Testis (tissue), 3 donors: ENCODE data around the gene DEK. TPM values are rescaled to one million over a fixed set of nuclear protein-coding genes. Genes with fewer than 3 reads are reported as not detected.

Experiments
- DNase-seq: peaks from one replicate; pipeline ENCODE4 v3.0.0-alpha.2; 2019
- H3K27ac ChIP-seq, 2 donors: fragments of 200-600 bp; sonication (generic); one replicate each; pipeline ENCODE4 v1.5.1; 2019
- H3K27me3 ChIP-seq: fragments of 200-600 bp; sonication (generic); one replicate; pipeline ENCODE4 v1.5.1; 2019
- H3K36me3 ChIP-seq: fragments of 200-600 bp; sonication (generic); one replicate; pipeline ENCODE4 v1.5.1; 2017; ENCODE audit warnings: low read depth; ENCODE audit errors: missing control alignments
- H3K4me1 ChIP-seq: fragments of 200-600 bp; sonication (generic); one replicate; pipeline ENCODE4 v1.5.1; 2019
- H3K4me3 ChIP-seq, 2 donors: fragments of 200-600 bp; sonication (generic); one replicate each; pipeline ENCODE4 v1.5.1; 2017 to 2019
- H3K9me3 ChIP-seq: fragments of 200-600 bp; sonication (generic); one replicate; pipeline ENCODE4 v1.5.1; 2017
- POLR2A ChIP-seq: fragments of 450-650 bp; IDR thresholded peaks from one replicate; pipeline ENCODE4 v1.6.1; 2017; ENCODE audit warnings: antibody characterized with exemption, mild to moderate bottlenecking, moderate library complexity
- WGBS, 2 donors: methylation state at CpG; one replicate each; pipeline ENCODE4 v1.1.5; 2018; 5-methylcytosine and 5-hydroxymethylcytosine counted together
- intact Hi-C: fragments of 100-400 bp; cut with DNase I; formaldehyde crosslinking; loops from one replicate; pipeline ENCODE4 v1.15.1; 2023; ENCODE audit warnings: low total_unique reads
- polyA plus RNA-seq: library from polyadenylated mRNA; stranded (reverse); fragments of 350-450 nt; fragmentation: Illumina TruSeq; extraction: RNeasy Lipid Tissue Mini Kit (QIAGEN cat#74804); gene quantifications from one replicate; pipeline ENCODE4 v1.2.3, GENCODE V29; 2014; ENCODE audit warnings: low read depth, low replicate concordance; ENCODE audit not compliant: insufficient read depth
- total RNA-seq, 2 donors: library from RNA; depleted of rRNA; stranded (reverse); fragments of >200 nt; gene quantifications; one replicate each; pipeline ENCODE4 v1.2.3, GENCODE V29; 2016
- TF ChIP-seq, protein P1 (sequence below), 3 experiments: fragments of 450-650 bp in 2 of 3; fragments of 200-600 bp in 1 of 3; sonication (generic) in 1 of 3; IDR thresholded peaks; one replicate each; pipeline ENCODE4 v1.5.1; 2016 to 2019; ENCODE audit warnings: antibody characterized with exemption in 3 of 3, mild to moderate bottlenecking in 2 of 3, moderate library complexity in 1 of 3

The DEK gene
- total and polyA plus RNA-seq, 3 donors from 2014 or later = 14.0 to 65.2 (median 53.8) TPM

DNA sequence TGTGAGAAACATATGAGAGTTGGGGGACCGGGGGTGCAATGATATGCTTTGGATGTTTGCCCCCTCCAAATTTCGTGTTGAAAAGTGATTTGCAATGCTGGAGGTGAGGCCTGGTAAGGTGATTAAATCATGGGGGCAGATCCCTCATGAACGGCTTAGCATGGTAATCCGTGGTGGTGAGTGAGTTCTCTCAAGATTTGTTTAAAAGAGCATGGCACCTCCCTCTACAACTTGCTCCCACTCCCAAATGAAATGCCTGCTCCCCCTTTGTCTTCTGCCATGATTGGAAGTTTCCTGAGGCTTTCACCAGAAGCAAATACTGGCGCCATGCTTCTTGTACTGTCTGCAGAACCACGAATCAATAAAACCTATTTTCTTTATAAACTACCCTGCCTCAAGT is 2.5 kb downstream of the DEK start:
- Histone ChIP-seq H3K9me3 (no peaks in the 10 kb centered on the region), H3K27ac (no peak overlapping the region), H3K36me3 (no peaks in the 10 kb centered on the region), H3K4me3 (no peak overlapping the region), H3K27me3 (no peaks in the 10 kb centered on the region), H3K4me1 (peaks cover 5% of the 10 kb centered on the region)
- TF ChIP-seq POLR2A = no peak
- TF ChIP-seq, protein P1, sequence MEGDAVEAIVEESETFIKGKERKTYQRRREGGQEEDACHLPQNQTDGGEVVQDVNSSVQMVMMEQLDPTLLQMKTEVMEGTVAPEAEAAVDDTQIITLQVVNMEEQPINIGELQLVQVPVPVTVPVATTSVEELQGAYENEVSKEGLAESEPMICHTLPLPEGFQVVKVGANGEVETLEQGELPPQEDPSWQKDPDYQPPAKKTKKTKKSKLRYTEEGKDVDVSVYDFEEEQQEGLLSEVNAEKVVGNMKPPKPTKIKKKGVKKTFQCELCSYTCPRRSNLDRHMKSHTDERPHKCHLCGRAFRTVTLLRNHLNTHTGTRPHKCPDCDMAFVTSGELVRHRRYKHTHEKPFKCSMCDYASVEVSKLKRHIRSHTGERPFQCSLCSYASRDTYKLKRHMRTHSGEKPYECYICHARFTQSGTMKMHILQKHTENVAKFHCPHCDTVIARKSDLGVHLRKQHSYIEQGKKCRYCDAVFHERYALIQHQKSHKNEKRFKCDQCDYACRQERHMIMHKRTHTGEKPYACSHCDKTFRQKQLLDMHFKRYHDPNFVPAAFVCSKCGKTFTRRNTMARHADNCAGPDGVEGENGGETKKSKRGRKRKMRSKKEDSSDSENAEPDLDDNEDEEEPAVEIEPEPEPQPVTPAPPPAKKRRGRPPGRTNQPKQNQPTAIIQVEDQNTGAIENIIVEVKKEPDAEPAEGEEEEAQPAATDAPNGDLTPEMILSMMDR (IDR thresholded peaks at IDR 0.05) = no peak
- DNase-seq = no peak
- 62 to 68% methylated on average over 6 of the region's 6 CpGs for WGBS, 2 donors
- intact Hi-C loops = no loop called here

DNA sequence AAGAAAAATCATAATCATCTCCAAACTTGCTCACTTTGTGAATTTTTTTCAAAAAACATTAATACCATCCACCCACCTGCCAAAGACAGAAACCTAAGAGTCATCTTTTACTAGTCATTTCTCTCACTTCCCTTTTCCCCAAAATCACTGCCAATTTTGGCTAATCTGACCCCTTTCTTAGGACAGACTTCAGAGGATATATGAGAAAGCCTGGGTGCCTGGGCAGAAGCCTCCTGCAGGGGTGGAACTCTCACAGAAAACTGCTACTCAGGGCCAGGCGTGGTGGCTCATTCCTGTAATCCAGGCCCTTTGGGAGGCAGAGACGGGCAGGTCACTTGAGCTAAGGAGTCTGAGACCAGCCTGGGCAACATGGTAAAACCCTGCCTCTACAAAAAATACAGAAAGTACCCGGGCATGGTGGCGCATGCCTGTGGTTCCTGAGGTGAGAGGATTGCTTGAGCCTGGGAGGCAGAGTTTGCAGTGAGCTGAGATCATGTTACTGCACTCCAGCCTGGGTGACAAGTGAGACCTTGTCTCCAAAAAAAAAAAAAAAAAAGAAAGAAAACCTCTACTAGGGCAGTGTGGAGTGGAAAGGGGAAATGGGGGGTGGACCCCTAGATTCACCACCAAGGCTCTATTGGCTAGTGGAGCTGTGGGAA is 3.8 kb downstream of the DEK start:
- 83 to 85% methylated on average over 4 of the region's 4 CpGs for WGBS, 2 donors
- H3K36me3 ChIP-seq = no peaks in the 10 kb centered on the region
- no peaks in the 10 kb centered on the region for H3K9me3 ChIP-seq
- DNase-seq = no peak
- peaks cover 5% of the 10 kb centered on the region for H3K4me1 ChIP-seq
- H3K4me3 ChIP-seq = no peak overlapping the region
- intact Hi-C loops = no loop called here
- TF ChIP-seq POLR2A = no peak
- TF ChIP-seq, protein P1 (IDR thresholded peaks at IDR 0.05) = no peak
- no peaks in the 10 kb centered on the region for H3K27me3 ChIP-seq
- H3K27ac ChIP-seq = no peak overlapping the region

- no peak for DNase-seq
- no peaks in the 10 kb centered on the region for H3K9me3 ChIP-seq
- 87 to 89% methylated on average over 4 of the region's 4 CpGs for WGBS, 2 donors
- no peak overlapping the region for H3K4me3 ChIP-seq
- H3K27ac ChIP-seq = no peak overlapping the region
- peaks cover under 1% of the 10 kb centered on the region for H3K4me1 ChIP-seq
- no peaks in the 10 kb centered on the region for H3K27me3 ChIP-seq
- no peaks in the 10 kb centered on the region for H3K36me3 ChIP-seq
- TF ChIP-seq POLR2A = no peak
- TF ChIP-seq, protein P1 (IDR thresholded peaks at IDR 0.05) = no peak
- intact Hi-C loops = no loop called here
Measured at GRCh38 chr6:18259675-18260447, 4.5 kb downstream of the DEK start.

GRCh38 chr6:18254793-18255192 is 9.5 kb downstream of the DEK start:
- WGBS, 2 donors = 86 to 89% methylated on average over 6 of the region's 6 CpGs
- Histone ChIP-seq H3K4me1 (no peaks in the 10 kb centered on the region), H3K27me3 (no peaks in the 10 kb centered on the region), H3K36me3 (no peaks in the 10 kb centered on the region), H3K27ac (no peak overlapping the region), H3K4me3 (no peak overlapping the region), H3K9me3 (no peaks in the 10 kb centered on the region)
- DNase-seq = no peak
- TF ChIP-seq POLR2A = no peak
- TF ChIP-seq, protein P1 (IDR thresholded peaks at IDR 0.05) = no peak
- intact Hi-C loops = no loop called here
